ENCODE data around the gene PARD3B.

DNA sequence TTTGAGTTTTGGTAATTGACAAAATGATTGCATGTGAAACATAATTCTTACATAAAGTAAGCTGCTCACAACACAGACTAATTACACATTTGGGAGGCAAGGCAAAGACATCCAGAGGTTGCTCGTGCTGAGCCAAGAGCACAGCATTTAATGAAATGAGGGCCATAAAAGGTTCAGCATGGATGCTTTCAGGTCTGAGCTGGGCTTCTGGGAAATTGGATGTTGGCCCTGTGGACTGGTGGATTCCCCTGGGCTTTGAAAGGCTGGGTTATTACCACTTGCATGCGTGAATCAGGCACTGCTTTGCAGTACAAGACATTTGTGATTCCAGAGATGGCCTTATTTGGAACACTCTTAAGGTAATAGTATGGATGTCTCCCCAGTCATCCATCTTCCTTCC, 603.5 kb downstream of the PARD3B start:
- no peak for TF ChIP-seq FOXM1 (IDR thresholded peaks at IDR 0.05; ENCODE audit: borderline replicate concordance)
- no peak for TF ChIP-seq ZNF384 (IDR thresholded peaks at IDR 0.05)
- TF ChIP-seq FOXK2 (IDR thresholded peaks at IDR 0.05) = no peak
- TF ChIP-seq SUZ12 (IDR thresholded peaks at IDR 0.05) = no peak
- TF ChIP-seq BHLHE40 (IDR thresholded peaks at IDR 0.05; ENCODE audit: borderline replicate concordance) = no peak
- no peak for TF ChIP-seq TARDBP (IDR thresholded peaks at IDR 0.05)
